Small intestine (tissue), 7 donors: ENCODE measurements around the gene ATM. TPM values are rescaled to one million over a fixed set of nuclear protein-coding genes. Genes with fewer than 3 reads are reported as not detected.

Source experiments
- DNase-seq, 2 donors: peaks; one replicate each; pipeline versions ENCODE4 v3.0.0 to v3.0.0-alpha.2; 2013
- FAIRE-seq: peaks from 2 replicates; lab custom pipeline; 2012; peaks lifted over from hg19 to GRCh38; lab: Jason Lieb, UNC
- H3K27ac ChIP-seq, 3 donors: one replicate each; pipeline ENCODE4 v1.5.1; 2013; ENCODE audit warnings: low read length in 2 of 3, mild to moderate bottlenecking in 2 of 3, control low read depth in 1 of 3, inconsistent platforms in 1 of 3, low read depth in 1 of 3, moderate library complexity in 1 of 3
- H3K27me3 ChIP-seq, 3 donors: one replicate each; pipeline ENCODE4 v1.6.1; 2013; ENCODE audit warnings: low read length in 3 of 3, inconsistent platforms in 1 of 3; ENCODE audit not compliant: control insufficient read depth in 3 of 3, insufficient read depth in 3 of 3
- H3K36me3 ChIP-seq, 3 donors: one replicate each; pipeline ENCODE4 v1.6.1; 2013; ENCODE audit warnings: low read length in 3 of 3, inconsistent platforms in 1 of 3, low read depth in 1 of 3, mild to moderate bottlenecking in 1 of 3, moderate library complexity in 1 of 3; ENCODE audit not compliant: control insufficient read depth in 3 of 3, insufficient read depth in 2 of 3
- H3K4me1 ChIP-seq, 3 donors: one replicate each; pipeline ENCODE4 v1.6.1; 2013; ENCODE audit warnings: low read length in 2 of 3, inconsistent platforms in 1 of 3, low read depth in 1 of 3, mild to moderate bottlenecking in 1 of 3, moderate library complexity in 1 of 3; ENCODE audit not compliant: control insufficient read depth in 3 of 3, insufficient read depth in 2 of 3
- H3K4me3 ChIP-seq, 3 donors: one replicate each; pipeline ENCODE4 v1.5.1; 2013; ENCODE audit warnings: low read length in 3 of 3, control low read depth in 1 of 3, inconsistent platforms in 1 of 3, low read depth in 1 of 3, mild to moderate bottlenecking in 1 of 3, moderate library complexity in 1 of 3
- H3K9me3 ChIP-seq, 2 donors: one replicate each; pipeline ENCODE4 v1.6.1; 2013; ENCODE audit warnings: low read depth in 1 of 2, low read length in 1 of 2; ENCODE audit not compliant: control insufficient read depth in 2 of 2, insufficient read depth in 1 of 2
- WGBS, 3 donors: extraction: QIAGEN DNeasy Blood & Tissue Kit; methylation state at CpG; one replicate each; pipeline ENCODE4 v1.1.7; 2013; 5-methylcytosine and 5-hydroxymethylcytosine counted together
- polyA plus RNA-seq, 4 donors: library from polyadenylated mRNA; stranded (reverse) in 3 of 4; unstranded in 1 of 4; fragments of 200-250 nt in 3 of 4; fragments of 120-200 nt in 1 of 4; gene quantifications; one replicate each; pipeline versions ENCODE4 v1.2.1 to v1.2.3, GENCODE V29; 2013
- donor health status: healthy with polysubstance abuse.
- donor health status: control.
- donor health status: control.
- donor health status: Bipolar disorder and iron deficiency.
- donor health status: healthy.

Gene ATM
- polyA plus RNA-seq, 4 donors, result 5.9 to 34.5 (median 10.1) TPM

- H3K27me3 ChIP-seq, result no peaks in the 10 kb centered on the region
- H3K4me3 ChIP-seq, result peak overlapping the region; percentile 55 to 83 (median 74)
- 5 to 7% (median 6%) methylated on average over 20 of the region's 20 CpGs for WGBS, 3 donors
- FAIRE-seq (no peak), DNase-seq (peak in 1 of 2 donors; percentile 13)
- H3K4me1 ChIP-seq, result peaks cover 2 to 10% (median 8%) of the 10 kb centered on the region in 3 donors
- no peaks in the 10 kb centered on the region for H3K9me3 ChIP-seq
- H3K36me3 ChIP-seq, result peaks cover 0 to 4% (median 0%) of the 10 kb centered on the region in 3 donors
- H3K27ac ChIP-seq, result peak overlapping the region; percentile 82 to 98 (median 92)
These were observed 682 bp downstream of the ATM start for GRCh38 chr11:108223348-108224149.

- no peaks in the 10 kb centered on the region for H3K9me3 ChIP-seq
- 47 to 60% (median 59%) methylated on average over 4 of the region's 4 CpGs for WGBS, 3 donors
- no peaks in the 10 kb centered on the region for H3K27me3 ChIP-seq
- FAIRE-seq, result no peak
- peaks cover 2 to 10% (median 8%) of the 10 kb centered on the region in 3 donors for H3K4me1 ChIP-seq
- peak overlapping the region in 1 of 3 donors; percentile 92 for H3K27ac ChIP-seq
- peak overlapping the region in 1 of 3 donors; percentile 74 for H3K4me3 ChIP-seq
- H3K36me3 ChIP-seq, result peaks cover 0 to 4% (median under 1%) of the 10 kb centered on the region in 3 donors
- DNase-seq, result no peak
These were observed 1.5 kb downstream of the ATM start for GRCh38 chr11:108224366-108224765.

GRCh38 chr11:108224911-108225786, 2.3 kb downstream of the ATM start:
- 69 to 93% (median 76%) methylated on average over 14 of the region's 14 CpGs for WGBS, 3 donors
- FAIRE-seq (no peak), DNase-seq (peak in 1 of 2 donors; percentile 16)
- Histone ChIP-seq H3K4me3 (no peak overlapping the region), H3K4me1 (peaks cover 2 to 10% (median 5%) of the 10 kb centered on the region in 3 donors), H3K27me3 (no peaks in the 10 kb centered on the region), H3K9me3 (no peaks in the 10 kb centered on the region), H3K36me3 (peaks cover 3 to 11% (median 3%) of the 10 kb centered on the region in 3 donors), H3K27ac (peak overlapping the region in 1 of 3 donors; percentile 83)

- Histone ChIP-seq H3K27ac (no peak overlapping the region), H3K27me3 (no peaks in the 10 kb centered on the region), H3K9me3 (no peaks in the 10 kb centered on the region), H3K36me3 (peaks cover 3 to 12% (median 3%) of the 10 kb centered on the region in 3 donors), H3K4me1 (peaks cover under 1 to 8% (median 1%) of the 10 kb centered on the region in 3 donors), H3K4me3 (no peak overlapping the region)
- FAIRE-seq, result no peak
- WGBS, 3 donors, result 87 to 89% (median 88%) methylated on average over 2 of the region's 2 CpGs
- no peak for DNase-seq
These were observed 3.2 kb downstream of the ATM start for GRCh38 chr11:108226036-108226435.

- no peak for FAIRE-seq
- peaks cover 0 to 8% (median 0%) of the 10 kb centered on the region in 3 donors for H3K4me1 ChIP-seq
- H3K4me3 ChIP-seq, result no peak overlapping the region
- no peak for DNase-seq
- H3K9me3 ChIP-seq, result no peaks in the 10 kb centered on the region
- 85 to 89% (median 86%) methylated on average over 2 of the region's 2 CpGs for WGBS, 3 donors
- H3K27ac ChIP-seq, result no peak overlapping the region
- H3K27me3 ChIP-seq, result no peaks in the 10 kb centered on the region
- H3K36me3 ChIP-seq, result peaks cover 3 to 19% (median 3%) of the 10 kb centered on the region in 3 donors
These were observed 5.4 kb downstream of the ATM start for GRCh38 chr11:108228251-108228650.

GRCh38 chr11:108233277-108233945, 10.5 kb downstream of the ATM start:
- FAIRE-seq (no peak), DNase-seq (peak in 1 of 2 donors; percentile 22)
- H3K4me3 ChIP-seq, result no peak overlapping the region
- WGBS, 3 donors, result 94 to 96% (median 96%) methylated on average over 2 of the region's 2 CpGs
- H3K27ac ChIP-seq, result no peak overlapping the region
- H3K27me3 ChIP-seq, result no peaks in the 10 kb centered on the region
- H3K4me1 ChIP-seq, result no peaks in the 10 kb centered on the region
- no peaks in the 10 kb centered on the region for H3K9me3 ChIP-seq
- peaks cover 3 to 20% (median 3%) of the 10 kb centered on the region in 3 donors for H3K36me3 ChIP-seq

GRCh38 chr11:108235192-108235591, 12.3 kb downstream of the ATM start:
- no peak for FAIRE-seq
- no peak overlapping the region for H3K27ac ChIP-seq

GRCh38 chr11:108235633-108236032, 12.8 kb downstream of the ATM start:
- DNase-seq, result no peak
- Histone ChIP-seq H3K36me3 (peaks cover 0 to 13% (median 7%) of the 10 kb centered on the region in 3 donors), H3K9me3 (no peaks in the 10 kb centered on the region), H3K4me3 (no peak overlapping the region), H3K27me3 (no peaks in the 10 kb centered on the region), H3K27ac (no peak overlapping the region), H3K4me1 (no peaks in the 10 kb centered on the region)
- FAIRE-seq, result no peak
- WGBS, 3 donors, result 95 to 99% (median 98%) methylated on average over 2 of the region's 2 CpGs

More at GRCh38 chr11:108235192-108235591, 12.3 kb downstream of the ATM start:
- peaks cover 0 to 13% (median 6%) of the 10 kb centered on the region in 3 donors for H3K36me3 ChIP-seq
- H3K9me3 ChIP-seq, result no peaks in the 10 kb centered on the region
- 89 to 100% (median 97%) methylated on average over 1 of the region's 1 CpG for WGBS, 3 donors
- no peak overlapping the region for H3K4me3 ChIP-seq
- no peaks in the 10 kb centered on the region for H3K4me1 ChIP-seq
- no peaks in the 10 kb centered on the region for H3K27me3 ChIP-seq
- DNase-seq, result no peak
